Neural cell (in vitro differentiated cells): ENCODE measurements around the gene CHMP4B. TPM values are rescaled to one million over a fixed set of nuclear protein-coding genes. Genes with fewer than 3 reads are reported as not detected.

Experiments
- H2AFZ ChIP-seq: fragments of 200-600, 300-800 bp; sonication (generic), shearing (Covaris generic); 2 replicates; pipeline ENCODE4 v1.6.0; 2014; ENCODE audit warnings: low read depth, mild to moderate bottlenecking, antibody characterized with exemption, low read length, moderate library complexity
- H3F3A ChIP-seq: fragments of 200-600 bp; shearing (Covaris generic); 2 replicates; pipeline ENCODE4 v1.6.1; 2016; ENCODE audit warnings: mild to moderate bottlenecking, moderate library complexity, mixed read lengths, antibody characterized with exemption, low read length; ENCODE audit not compliant: insufficient read depth, poor library complexity, severe bottlenecking
- H3K27ac ChIP-seq: fragments of 200-600, 300-800 bp; sonication (generic), shearing (Covaris generic); 2 replicates; pipeline ENCODE4 v1.5.1; 2014; ENCODE audit warnings: mild to moderate bottlenecking, low read length, moderate library complexity
- H3K27me3 ChIP-seq: fragments of 300-800, 200-600 bp; sonication (generic), shearing (Covaris generic); 2 replicates; pipeline ENCODE4 v1.6.0; 2014; ENCODE audit warnings: mild to moderate bottlenecking, low read depth, low read length, moderate library complexity; ENCODE audit not compliant: insufficient read depth
- H3K36me3 ChIP-seq: fragments of 300-800, 200-600 bp; sonication (generic), shearing (Covaris generic); 2 replicates; pipeline ENCODE4 v1.5.1; 2014; ENCODE audit warnings: mild to moderate bottlenecking, antibody characterized with exemption, low read length, moderate library complexity; ENCODE audit not compliant: insufficient read depth
- H3K4me2 ChIP-seq: fragments of 300-800, 200-600 bp; sonication (generic), shearing (Covaris generic); 2 replicates; pipeline ENCODE4 v1.6.0; 2014; ENCODE audit warnings: mild to moderate bottlenecking, low read length
- H3K4me3 ChIP-seq: fragments of 300-800, 200-600 bp; sonication (generic), shearing (Covaris generic); 2 replicates; pipeline ENCODE4 v1.5.1; 2014; ENCODE audit warnings: mild to moderate bottlenecking, low read length, moderate library complexity
- H3K79me2 ChIP-seq: fragments of 200-600 bp; shearing (Covaris generic); replicated peaks from 2 replicates; pipeline ENCODE4 v1.6.0; 2014; ENCODE audit warnings: mild to moderate bottlenecking, low read length, moderate library complexity; ENCODE audit not compliant: insufficient read depth
- H3K9ac ChIP-seq: fragments of 300-800, 200-600 bp; sonication (generic), shearing (Covaris generic); 2 replicates; pipeline ENCODE4 v1.6.1; 2016; ENCODE audit warnings: mild to moderate bottlenecking, low read length, mixed read lengths
- H3K9me2 ChIP-seq: fragments of 200-600 bp; shearing (Covaris generic); 2 replicates; pipeline ENCODE4 v1.6.1; 2016; ENCODE audit warnings: mild to moderate bottlenecking, low read length, mixed read lengths; ENCODE audit not compliant: insufficient read depth
- H3K9me3 ChIP-seq: fragments of 200-600, 300-800 bp; sonication (generic), shearing (Covaris generic); 2 replicates; pipeline ENCODE4 v1.6.1; 2016; ENCODE audit warnings: mild to moderate bottlenecking, mixed run types, low read length, moderate library complexity, mixed read lengths
- H4K20me1 ChIP-seq: fragments of 200-600 bp; shearing (Covaris generic); 2 replicates; pipeline ENCODE4 v1.6.1; 2016; ENCODE audit warnings: mild to moderate bottlenecking, mixed run types; ENCODE audit not compliant: insufficient read depth
- CTCF ChIP-seq: fragments of 450-650 bp; IDR thresholded peaks from 2 replicates; pipeline ENCODE4 v1.5.1; 2014; ENCODE audit warnings: antibody characterized with exemption, mild to moderate bottlenecking, moderate library complexity; ENCODE audit not compliant: poor library complexity, severe bottlenecking
- EP300 ChIP-seq: fragments of 450-650 bp; conservative IDR thresholded peaks from 2 replicates; pipeline ENCODE4 v1.6.1; 2014; ENCODE audit warnings: antibody characterized with exemption, mild to moderate bottlenecking, moderate library complexity; ENCODE audit not compliant: poor library complexity, severe bottlenecking
- EZH2 ChIP-seq: fragments of 200-600, 300-800 bp; shearing (Covaris generic), sonication (generic); IDR thresholded peaks from 2 replicates; pipeline ENCODE4 v1.6.1; 2014; ENCODE audit warnings: antibody characterized with exemption, low read length, borderline replicate concordance, mild to moderate bottlenecking; ENCODE audit not compliant: insufficient read depth, poor library complexity, severe bottlenecking
- MXI1 ChIP-seq: fragments of 450-650 bp; conservative IDR thresholded peaks from 2 replicates; pipeline ENCODE4 v1.6.1; 2014; ENCODE audit warnings: antibody characterized with exemption, mild to moderate bottlenecking; ENCODE audit not compliant: poor library complexity, severe bottlenecking
- POLR2AphosphoS5 ChIP-seq: IDR thresholded peaks from 2 replicates; pipeline ENCODE4 v1.6.1; 2012
- RAD21 ChIP-seq: fragments of 450-650 bp; conservative IDR thresholded peaks from 2 replicates; pipeline ENCODE4 v1.6.1; 2014; ENCODE audit warnings: antibody characterized with exemption, mild to moderate bottlenecking, moderate library complexity
- SMC3 ChIP-seq: fragments of 450-650 bp; conservative IDR thresholded peaks from 2 replicates; pipeline ENCODE4 v1.6.1; 2014; ENCODE audit warnings: antibody characterized with exemption, mild to moderate bottlenecking, moderate library complexity; ENCODE audit not compliant: poor library complexity
- TAF1 ChIP-seq: IDR thresholded peaks from 2 replicates; pipeline ENCODE4 v1.6.1; 2012; ENCODE audit warnings: low read depth
- polyA plus RNA-seq: library from polyadenylated mRNA; depleted of rRNA; stranded (reverse); fragments of >200 nt; gene quantifications from 2 replicates; pipeline ENCODE4 v1.2.3, GENCODE V29; 2014
- TF ChIP-seq, protein P1 (sequence below): IDR thresholded peaks from 2 replicates; pipeline ENCODE4 v1.6.1; 2012; ENCODE audit warnings: borderline replicate concordance

Gene CHMP4B
- polyA plus RNA-seq, 1 donor from 2014 or later, result 83.8 TPM

- no peaks in the 10 kb centered on the region for H3F3A ChIP-seq
- peaks cover 12% of the 10 kb centered on the region for H3K79me2 ChIP-seq
- no peak overlapping the region for H2AFZ ChIP-seq
- H3K9ac ChIP-seq, result no peak overlapping the region
- H3K9me2 ChIP-seq, result no peaks in the 10 kb centered on the region
- no peak for TF ChIP-seq TAF1
- no peak for TF ChIP-seq MXI1
- TF ChIP-seq, protein P1, sequence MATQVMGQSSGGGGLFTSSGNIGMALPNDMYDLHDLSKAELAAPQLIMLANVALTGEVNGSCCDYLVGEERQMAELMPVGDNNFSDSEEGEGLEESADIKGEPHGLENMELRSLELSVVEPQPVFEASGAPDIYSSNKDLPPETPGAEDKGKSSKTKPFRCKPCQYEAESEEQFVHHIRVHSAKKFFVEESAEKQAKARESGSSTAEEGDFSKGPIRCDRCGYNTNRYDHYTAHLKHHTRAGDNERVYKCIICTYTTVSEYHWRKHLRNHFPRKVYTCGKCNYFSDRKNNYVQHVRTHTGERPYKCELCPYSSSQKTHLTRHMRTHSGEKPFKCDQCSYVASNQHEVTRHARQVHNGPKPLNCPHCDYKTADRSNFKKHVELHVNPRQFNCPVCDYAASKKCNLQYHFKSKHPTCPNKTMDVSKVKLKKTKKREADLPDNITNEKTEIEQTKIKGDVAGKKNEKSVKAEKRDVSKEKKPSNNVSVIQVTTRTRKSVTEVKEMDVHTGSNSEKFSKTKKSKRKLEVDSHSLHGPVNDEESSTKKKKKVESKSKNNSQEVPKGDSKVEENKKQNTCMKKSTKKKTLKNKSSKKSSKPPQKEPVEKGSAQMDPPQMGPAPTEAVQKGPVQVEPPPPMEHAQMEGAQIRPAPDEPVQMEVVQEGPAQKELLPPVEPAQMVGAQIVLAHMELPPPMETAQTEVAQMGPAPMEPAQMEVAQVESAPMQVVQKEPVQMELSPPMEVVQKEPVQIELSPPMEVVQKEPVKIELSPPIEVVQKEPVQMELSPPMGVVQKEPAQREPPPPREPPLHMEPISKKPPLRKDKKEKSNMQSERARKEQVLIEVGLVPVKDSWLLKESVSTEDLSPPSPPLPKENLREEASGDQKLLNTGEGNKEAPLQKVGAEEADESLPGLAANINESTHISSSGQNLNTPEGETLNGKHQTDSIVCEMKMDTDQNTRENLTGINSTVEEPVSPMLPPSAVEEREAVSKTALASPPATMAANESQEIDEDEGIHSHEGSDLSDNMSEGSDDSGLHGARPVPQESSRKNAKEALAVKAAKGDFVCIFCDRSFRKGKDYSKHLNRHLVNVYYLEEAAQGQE, result no peak
- no peak for TF ChIP-seq EP300
- no peak for TF ChIP-seq POLR2AphosphoS5
- no peak for TF ChIP-seq EZH2
- TF ChIP-seq CTCF, result no peak
- TF ChIP-seq SMC3, result no peak
- no peak for TF ChIP-seq RAD21
- no peak overlapping the region for H3K4me3 ChIP-seq
- no peaks in the 10 kb centered on the region for H3K36me3 ChIP-seq
- H3K9me3 ChIP-seq, result no peaks in the 10 kb centered on the region
- no peak overlapping the region for H3K27ac ChIP-seq
- no peak overlapping the region for H3K4me2 ChIP-seq
- H3K27me3 ChIP-seq, result no peaks in the 10 kb centered on the region
- H4K20me1 ChIP-seq, result no peaks in the 10 kb centered on the region
Observed at GRCh38 chr20:33828967-33829560, 17.9 kb downstream of the CHMP4B start.

- Histone ChIP-seq H4K20me1 (no peaks in the 10 kb centered on the region), H3K9me2 (no peaks in the 10 kb centered on the region), H3K27ac (no peak overlapping the region), H3K36me3 (no peaks in the 10 kb centered on the region), H3K9me3 (no peaks in the 10 kb centered on the region), H3K79me2 (peaks cover 11% of the 10 kb centered on the region), H3K27me3 (no peaks in the 10 kb centered on the region), H3K4me2 (no peak overlapping the region), H3K9ac (no peak overlapping the region), H3F3A (no peaks in the 10 kb centered on the region), H2AFZ (no peak overlapping the region), H3K4me3 (no peak overlapping the region)
- TF ChIP-seq EZH2 (no peak), CTCF (no peak), RAD21 (no peak), TAF1 (no peak), EP300 (no peak), SMC3 (no peak), MXI1 (no peak), POLR2AphosphoS5 (no peak)
- TF ChIP-seq, protein P1, result no peak
Observed at GRCh38 chr20:33829636-33830035, 18.5 kb downstream of the CHMP4B start.
